HCT116 (cell line): ENCODE measurements around the gene MALL. TPM values are rescaled to one million over a fixed set of nuclear protein-coding genes. Genes with fewer than 3 reads are reported as not detected.

ENCODE experiments used
- ATAC-seq: fragments of 200-7000 bp; cut with Tn5 transposase; 2 replicates; pipeline ENCODE4 v1.9.1; 2020; ENCODE audit warnings: mild to moderate bottlenecking, moderate library complexity
- BruUV-seq: library from RNA; stranded (reverse); fragments of 400-500 nt; replicated peaks from 2 replicates; lab custom pipeline; 2021; lab: Mats Ljungman, UMichigan
- CTCF ChIA-PET: fragments of 300-600 bp; sonication (Branson Sonifier 250); formaldehyde crosslinking; loops from one replicate; lab custom pipeline; 2021; ENCODE audit warnings: antibody characterized with exemption; lab: Charles Lee
- POLR2A ChIA-PET: fragments of 300-600, 350-600 bp; sonication (Branson Sonifier 250); formaldehyde crosslinking; loops from one replicate; lab custom pipeline; 2021; ENCODE audit warnings: antibody characterized with exemption; lab: Charles Lee
- RAD21 ChIA-PET, 2 experiments: fragments of 300-600 bp; sonication (Branson Sonifier 250); formaldehyde crosslinking; loops; one replicate each; lab custom pipeline; 2023; ENCODE audit warnings: low total read pairs in 2 of 2; ENCODE audit not compliant: uncharacterized antibody in 2 of 2, unreplicated experiment in 2 of 2, low non-redundant PET in 1 of 2; lab: Charles Lee
- DNase-seq: peaks from one replicate; pipeline ENCODE4 v3.0.0-alpha.2; 2010; ENCODE audit warnings: low read depth, low spot score
- H2AFZ ChIP-seq: fragments of 200-600 bp; shearing (Covaris generic), sonication (generic); 2 replicates; pipeline ENCODE4 v1.6.1; 2017; ENCODE audit warnings: low read depth, mixed run types, mixed read lengths, antibody characterized with exemption, low read length; ENCODE audit not compliant: poor library complexity, severe bottlenecking
- H3K27ac ChIP-seq: 2 replicates; pipeline ENCODE4 v1.5.1; 2012; ENCODE audit warnings: low read depth, low read length
- H3K27me3 ChIP-seq: fragments of 200-600 bp; sonication (generic); 2 replicates; pipeline ENCODE4 v1.6.1; 2016; ENCODE audit warnings: mixed run types, low read length, mixed read lengths; ENCODE audit not compliant: insufficient read depth
- H3K36me3 ChIP-seq, 2 experiments: fragments of 200-500 bp in 1 of 2; fragments of 200-600 bp in 1 of 2; sonication (Bioruptor generic) in 1 of 2; sonication (generic) in 1 of 2; 2 replicates each; pipeline versions ENCODE4 v1.5.1 to v1.6.1; 2014 to 2016; ENCODE audit warnings: low read length in 2 of 2, inconsistent platforms in 1 of 2, mixed read lengths in 1 of 2, mixed run types in 1 of 2; ENCODE audit not compliant: insufficient read depth in 2 of 2, control insufficient read depth in 1 of 2
- H3K4me1 ChIP-seq, 2 experiments: fragments of 200-600 bp in 1 of 2; sonication (generic) in 1 of 2; 2 replicates each; pipeline versions ENCODE4 v1.5.1 to v1.6.1; 2012 to 2017; ENCODE audit warnings: low read length in 2 of 2, inconsistent platforms in 1 of 2, mild to moderate bottlenecking in 1 of 2, mixed read lengths in 1 of 2, mixed run types in 1 of 2, moderate library complexity in 1 of 2; ENCODE audit not compliant: insufficient read depth in 2 of 2, control insufficient read depth in 1 of 2
- H3K4me2 ChIP-seq: fragments of 200-600 bp; sonication (generic); 2 replicates; pipeline ENCODE4 v1.6.1; 2017; ENCODE audit warnings: mixed run types, low read length, mixed read lengths
- H3K4me3 ChIP-seq, 2 experiments: fragments of 200-600 bp in 1 of 2; sonication (generic) in 1 of 2; replicated peaks in 1 of 2; 2 replicates each; pipeline ENCODE4 v1.5.1; 2011 to 2016; ENCODE audit warnings: low read length in 2 of 2, control low read depth in 1 of 2, low read depth in 1 of 2, mild to moderate bottlenecking in 1 of 2, mixed read lengths in 1 of 2, mixed run types in 1 of 2
- H3K79me2 ChIP-seq: fragments of 200-600 bp; sonication (generic); 2 replicates; pipeline ENCODE4 v1.6.1; 2017; ENCODE audit warnings: mild to moderate bottlenecking, mixed run types, low read length, moderate library complexity, mixed read lengths; ENCODE audit not compliant: insufficient read depth
- H3K9ac ChIP-seq: fragments of 200-600 bp; sonication (generic); 2 replicates; pipeline ENCODE4 v1.6.1; 2016; ENCODE audit warnings: low read length, mixed read lengths
- H3K9me2 ChIP-seq: fragments of 200-600 bp; sonication (generic), shearing (Covaris generic); 2 replicates; pipeline ENCODE4 v1.6.1; 2017; ENCODE audit warnings: mixed run types, mild to moderate bottlenecking, moderate library complexity; ENCODE audit not compliant: insufficient read depth
- H3K9me3 ChIP-seq, 2 experiments: fragments of 200-500 bp in 1 of 2; fragments of 200-600 bp in 1 of 2; sonication (Bioruptor generic) in 1 of 2; sonication (generic) in 1 of 2; 2 replicates each; pipeline ENCODE4 v1.6.1; 2014 to 2017; ENCODE audit warnings: low read length in 2 of 2, mixed read lengths in 2 of 2, inconsistent platforms in 1 of 2, low read depth in 1 of 2, mild to moderate bottlenecking in 1 of 2, mixed run types in 1 of 2, moderate library complexity in 1 of 2; ENCODE audit not compliant: control insufficient read depth in 1 of 2, insufficient read depth in 1 of 2
- H4K20me1 ChIP-seq: fragments of 200-600 bp; sonication (generic), shearing (Covaris generic); 2 replicates; pipeline ENCODE4 v1.6.1; 2017; ENCODE audit warnings: mixed run types, mild to moderate bottlenecking, moderate library complexity; ENCODE audit not compliant: insufficient read depth
- CEBPB ChIP-seq: IDR thresholded peaks from 2 replicates; pipeline ENCODE4 v1.6.1; 2012; ENCODE audit warnings: low read depth
- EGR1 ChIP-seq: IDR thresholded peaks from 2 replicates; pipeline ENCODE4 v1.6.1; 2012; ENCODE audit warnings: low read depth
- ELF1 ChIP-seq: IDR thresholded peaks from 2 replicates; pipeline ENCODE4 v1.6.1; 2012; ENCODE audit warnings: low read depth, borderline replicate concordance
- EZH2phosphoT487 ChIP-seq: fragments of 200-600 bp; IDR thresholded peaks from 2 replicates; pipeline ENCODE4 v1.6.1; 2018; ENCODE audit warnings: antibody characterized with exemption, borderline replicate concordance
- JUND ChIP-seq: IDR thresholded peaks from 2 replicates; pipeline ENCODE4 v1.6.1; 2012
- POLR2A ChIP-seq: IDR thresholded peaks from 2 replicates; pipeline ENCODE4 v1.7.0; 2011; ENCODE audit warnings: borderline replicate concordance; ENCODE audit not compliant: insufficient read depth, insufficient read length; ENCODE audit errors: extremely low read depth
- POLR2AphosphoS5 ChIP-seq: IDR thresholded peaks from 2 replicates; pipeline ENCODE4 v1.6.1; 2011; ENCODE audit warnings: mild to moderate bottlenecking, low read depth, low read length, moderate library complexity
- SIN3A ChIP-seq: IDR thresholded peaks from 2 replicates; pipeline ENCODE4 v1.6.1; 2012; ENCODE audit warnings: low read depth
- SRF ChIP-seq: IDR thresholded peaks from 2 replicates; pipeline ENCODE4 v1.6.1; 2012; ENCODE audit warnings: low read depth
- TCF7L2 ChIP-seq: IDR thresholded peaks from 2 replicates; pipeline ENCODE4 v1.7.0; 2011; ENCODE audit warnings: borderline replicate concordance, inconsistent platforms; ENCODE audit not compliant: insufficient read depth, insufficient read length; ENCODE audit errors: extremely low read depth
- intact Hi-C: fragments of 100-400 bp; cut with micrococcal nuclease; formaldehyde crosslinking; loops from 2 replicates; pipeline ENCODE4 v1.10.0; 2022
- total RNA-seq: library from RNA; stranded (reverse); gene quantifications from one replicate; pipeline ENCODE4 v1.2.1, GENCODE V29; 2021; ENCODE audit not compliant: unreplicated experiment
- TF ChIP-seq, protein P1 (sequence below): IDR thresholded peaks from 2 replicates; pipeline ENCODE4 v1.6.1; 2011; ENCODE audit warnings: mild to moderate bottlenecking, low read length, moderate library complexity; ENCODE audit not compliant: insufficient replicate concordance; ENCODE audit errors: extremely low read depth
- TF ChIP-seq, protein P2 (sequence below), 3 experiments: fragments of 200-600 bp in 1 of 3; sonication (generic) in 1 of 3; IDR thresholded peaks in 2 of 3; conservative IDR thresholded peaks in 1 of 3; 2 replicates each; pipeline ENCODE4 v1.5.1; 2012 to 2017; ENCODE audit warnings: low read depth in 2 of 3, low read length in 2 of 3, antibody characterized with exemption in 1 of 3, borderline replicate concordance in 1 of 3, control low read depth in 1 of 3, mild to moderate bottlenecking in 1 of 3, mixed read lengths in 1 of 3, mixed run types in 1 of 3, moderate library complexity in 1 of 3; ENCODE audit not compliant: insufficient read depth in 1 of 3

MALL gene
- total RNA-seq, 1 experiment from 2014 or later = 223 TPM

DNA sequence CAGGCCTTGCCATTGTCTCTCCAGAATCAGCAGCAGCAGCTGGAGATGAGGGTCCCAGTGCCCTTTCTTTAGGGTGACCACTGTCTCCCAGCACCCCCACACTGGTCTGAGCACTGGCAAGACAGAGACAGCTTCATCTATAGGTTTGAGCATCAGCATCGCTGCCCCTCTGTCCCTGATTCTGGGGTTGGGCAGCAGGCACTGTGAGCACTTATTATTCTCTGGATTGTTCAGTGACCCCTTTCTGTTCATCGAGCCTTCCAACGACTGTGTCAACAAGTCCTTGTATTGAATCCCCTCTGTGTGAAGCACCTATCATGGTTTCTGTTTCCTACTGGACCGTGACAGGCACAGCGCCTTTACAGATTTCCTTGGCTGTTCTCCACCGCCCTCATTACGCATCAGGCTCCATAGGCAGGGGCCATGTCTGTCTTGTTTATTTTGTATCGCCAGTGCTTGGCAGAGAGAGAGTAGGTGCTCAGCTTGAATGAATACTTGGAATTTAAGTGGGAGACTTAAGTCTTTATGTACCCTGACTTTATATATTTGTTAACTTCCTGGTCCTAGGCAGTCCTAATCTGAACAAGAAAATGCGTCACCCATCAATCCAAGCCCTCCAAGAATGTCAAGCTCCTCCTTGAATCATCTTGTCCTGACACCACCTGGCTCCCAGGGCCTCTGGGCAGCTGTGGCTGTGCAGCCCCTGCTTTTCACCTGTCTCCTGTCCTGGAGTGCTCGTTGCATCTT, 11.4 kb downstream of the MALL start:
- peaks cover 0 to 25% of the 10 kb centered on the region in 2 experiments; a peak in 2 of 4 replicates for H3K36me3 ChIP-seq
- peak overlapping the region; percentile 65 for H3K4me2 ChIP-seq
- no peaks in the 10 kb centered on the region for H3K27me3 ChIP-seq
- no peaks in the 10 kb centered on the region for H3K9me2 ChIP-seq
- intact Hi-C loops = no loop called here
- H3K4me1 ChIP-seq = peaks cover 92 to 100% of the 10 kb centered on the region in 2 experiments
- ChIA-PET POLR2A (no interaction called here), RAD21 (no interaction called here), CTCF (no interaction called here)
- H3K9ac ChIP-seq = peak overlapping the region; percentile 78
- BruUV-seq = no TSS peak
- no peak overlapping the region for H2AFZ ChIP-seq
- DNase-seq (no peak), ATAC-seq (no peak)
- peak overlapping the region; percentile 100 for H3K27ac ChIP-seq
- no peak overlapping the region for H3K4me3 ChIP-seq
- no peaks in the 10 kb centered on the region for H4K20me1 ChIP-seq
- H3K9me3 ChIP-seq = no peaks in the 10 kb centered on the region
- TF ChIP-seq SRF (no peak), POLR2AphosphoS5 (0 out of 2 replicates have a peak, but pooled peaks have one; percentile 16)
- H3K79me2 ChIP-seq = peaks cover 95% of the 10 kb centered on the region

DNA sequence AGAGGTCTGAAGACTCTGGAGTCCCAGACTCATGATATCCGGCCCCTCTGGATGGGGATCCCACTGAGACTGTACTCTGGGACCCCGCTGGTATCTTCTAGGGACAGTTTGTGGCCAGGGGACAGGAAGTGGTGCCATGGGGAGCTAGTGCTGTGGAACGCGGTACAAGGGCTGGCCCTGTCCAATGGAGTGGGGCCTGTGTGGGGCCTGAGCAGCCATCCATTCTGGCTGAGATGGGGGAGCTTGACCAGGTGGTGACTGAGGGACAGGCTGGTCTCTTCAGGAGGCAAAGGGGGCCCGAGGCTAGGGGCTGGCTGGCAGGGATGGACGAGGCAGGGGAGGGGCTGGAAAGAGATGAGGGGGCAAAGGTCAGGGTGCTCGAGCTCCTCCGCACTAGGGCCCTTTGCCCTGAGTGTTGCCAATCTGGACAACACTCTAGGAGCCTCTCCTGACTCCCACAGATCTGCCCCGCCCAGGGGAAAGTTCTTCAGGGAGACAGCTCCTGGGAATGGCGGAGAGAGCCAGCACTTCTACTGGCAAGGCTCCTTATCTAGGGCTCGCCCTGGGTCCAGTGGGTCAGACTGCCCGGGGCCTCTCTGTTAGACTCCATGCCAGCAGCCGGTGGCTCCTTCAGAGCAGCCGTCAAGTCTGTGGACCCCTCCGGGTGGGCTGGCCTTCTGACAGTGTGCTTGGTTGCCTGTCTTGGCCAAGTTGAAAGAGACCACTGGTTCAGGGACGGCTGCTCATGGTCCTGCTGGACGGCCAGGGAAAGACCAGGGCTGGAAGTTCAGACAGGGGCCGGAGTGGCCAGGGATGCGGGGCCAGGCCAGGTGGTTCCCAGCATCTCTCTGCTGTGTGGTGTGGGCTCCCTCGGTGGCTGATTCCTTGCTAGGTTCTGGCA, 12.3 kb downstream of the MALL start:
- Histone ChIP-seq H3K36me3 (peaks cover 0 to 34% of the 10 kb centered on the region in 2 experiments; a peak in 2 of 4 replicates), H3K27me3 (no peaks in the 10 kb centered on the region), H3K4me1 (peaks cover 90 to 100% of the 10 kb centered on the region in 2 experiments), H3K9ac (peak overlapping the region; percentile 78), H3K4me2 (peak overlapping the region; percentile 65), H3K4me3 (no peak overlapping the region), H3K9me3 (no peaks in the 10 kb centered on the region), H2AFZ (no peak overlapping the region), H3K79me2 (peaks cover 95% of the 10 kb centered on the region), H3K9me2 (no peaks in the 10 kb centered on the region), H4K20me1 (no peaks in the 10 kb centered on the region), H3K27ac (peak overlapping the region; percentile 100)
- ChIA-PET CTCF (interaction anchor here (1.8 kb wide), 1 partner anchor 13 kb away, joined by 4 read pairs; the partner anchor contains the start of gene MALL), POLR2A (no interaction called here), RAD21 (no interaction called here)
- BruUV-seq = no TSS peak
- ATAC-seq (no peak), DNase-seq (no peak)
- intact Hi-C loops = no loop called here
- no peak for TF ChIP-seq TCF7L2
- TF ChIP-seq EZH2phosphoT487 = no peak
- TF ChIP-seq JUND = no peak
- TF ChIP-seq, protein P1, sequence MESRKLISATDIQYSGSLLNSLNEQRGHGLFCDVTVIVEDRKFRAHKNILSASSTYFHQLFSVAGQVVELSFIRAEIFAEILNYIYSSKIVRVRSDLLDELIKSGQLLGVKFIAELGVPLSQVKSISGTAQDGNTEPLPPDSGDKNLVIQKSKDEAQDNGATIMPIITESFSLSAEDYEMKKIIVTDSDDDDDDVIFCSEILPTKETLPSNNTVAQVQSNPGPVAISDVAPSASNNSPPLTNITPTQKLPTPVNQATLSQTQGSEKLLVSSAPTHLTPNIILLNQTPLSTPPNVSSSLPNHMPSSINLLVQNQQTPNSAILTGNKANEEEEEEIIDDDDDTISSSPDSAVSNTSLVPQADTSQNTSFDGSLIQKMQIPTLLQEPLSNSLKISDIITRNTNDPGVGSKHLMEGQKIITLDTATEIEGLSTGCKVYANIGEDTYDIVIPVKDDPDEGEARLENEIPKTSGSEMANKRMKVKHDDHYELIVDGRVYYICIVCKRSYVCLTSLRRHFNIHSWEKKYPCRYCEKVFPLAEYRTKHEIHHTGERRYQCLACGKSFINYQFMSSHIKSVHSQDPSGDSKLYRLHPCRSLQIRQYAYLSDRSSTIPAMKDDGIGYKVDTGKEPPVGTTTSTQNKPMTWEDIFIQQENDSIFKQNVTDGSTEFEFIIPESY = no peak
- TF ChIP-seq SIN3A = no peak
- no peak for TF ChIP-seq POLR2A
- no peak; the same call in 1 of the 2 replicates for TF ChIP-seq POLR2AphosphoS5
- TF ChIP-seq CEBPB = no peak
- no peak for TF ChIP-seq SRF
- TF ChIP-seq EGR1 = no peak
- TF ChIP-seq, protein P2, sequence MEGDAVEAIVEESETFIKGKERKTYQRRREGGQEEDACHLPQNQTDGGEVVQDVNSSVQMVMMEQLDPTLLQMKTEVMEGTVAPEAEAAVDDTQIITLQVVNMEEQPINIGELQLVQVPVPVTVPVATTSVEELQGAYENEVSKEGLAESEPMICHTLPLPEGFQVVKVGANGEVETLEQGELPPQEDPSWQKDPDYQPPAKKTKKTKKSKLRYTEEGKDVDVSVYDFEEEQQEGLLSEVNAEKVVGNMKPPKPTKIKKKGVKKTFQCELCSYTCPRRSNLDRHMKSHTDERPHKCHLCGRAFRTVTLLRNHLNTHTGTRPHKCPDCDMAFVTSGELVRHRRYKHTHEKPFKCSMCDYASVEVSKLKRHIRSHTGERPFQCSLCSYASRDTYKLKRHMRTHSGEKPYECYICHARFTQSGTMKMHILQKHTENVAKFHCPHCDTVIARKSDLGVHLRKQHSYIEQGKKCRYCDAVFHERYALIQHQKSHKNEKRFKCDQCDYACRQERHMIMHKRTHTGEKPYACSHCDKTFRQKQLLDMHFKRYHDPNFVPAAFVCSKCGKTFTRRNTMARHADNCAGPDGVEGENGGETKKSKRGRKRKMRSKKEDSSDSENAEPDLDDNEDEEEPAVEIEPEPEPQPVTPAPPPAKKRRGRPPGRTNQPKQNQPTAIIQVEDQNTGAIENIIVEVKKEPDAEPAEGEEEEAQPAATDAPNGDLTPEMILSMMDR (IDR thresholded peaks at IDR 0.05 in 2 of 3, conservative IDR thresholded peaks at IDR 0.05 in 1 of 3; ENCODE audit: borderline replicate concordance in 1 of 3, insufficient read depth in 1 of 3, low read depth in 2 of 3, low read length in 2 of 3) = no peak
- no peak for TF ChIP-seq ELF1
